HG02571 (cell line): Measurements from ENCODE around the gene ARHGAP4.

Source experiments
- ATAC-seq: cut with Tn5 transposase; IDR thresholded peaks from one replicate; pipeline ENCODE4 v1.9.1; 2021; ENCODE audit warnings: mild to moderate bottlenecking, moderate library complexity; ENCODE audit not compliant: unreplicated experiment

Gene ARHGAP4

DNA sequence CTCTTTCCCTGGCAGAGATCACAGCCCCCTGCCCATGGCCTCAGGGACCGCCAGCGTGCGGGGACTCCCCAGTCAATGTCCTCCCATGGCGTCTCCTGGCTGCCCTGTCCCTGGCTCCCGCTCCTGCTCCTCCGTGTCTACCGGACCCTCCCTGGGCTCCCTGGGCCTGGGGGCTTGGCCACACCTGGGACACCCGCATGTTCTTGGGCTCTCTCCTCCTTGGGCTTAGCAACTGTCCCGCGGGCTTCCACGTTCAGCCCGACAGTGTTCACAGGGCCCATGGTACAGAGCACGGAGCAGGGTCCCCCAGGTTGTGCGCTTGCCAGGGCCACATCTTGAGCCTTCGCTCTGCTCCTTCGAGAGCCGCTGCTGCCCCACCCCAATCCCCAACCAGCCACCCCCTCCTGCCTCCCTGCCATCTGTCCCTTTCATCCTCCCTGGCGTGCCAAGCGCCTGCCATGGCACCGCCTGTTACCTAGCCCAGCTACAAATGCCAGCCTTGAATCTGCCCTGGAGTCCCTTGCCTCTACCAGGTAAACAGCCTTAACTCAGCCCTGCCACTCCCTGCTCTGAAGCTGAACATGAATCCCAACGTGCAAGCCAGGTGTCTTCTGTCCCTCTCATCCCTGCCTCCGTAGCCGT, 17.7 kb downstream of the ARHGAP4 start:
- no peak for ATAC-seq

DNA sequence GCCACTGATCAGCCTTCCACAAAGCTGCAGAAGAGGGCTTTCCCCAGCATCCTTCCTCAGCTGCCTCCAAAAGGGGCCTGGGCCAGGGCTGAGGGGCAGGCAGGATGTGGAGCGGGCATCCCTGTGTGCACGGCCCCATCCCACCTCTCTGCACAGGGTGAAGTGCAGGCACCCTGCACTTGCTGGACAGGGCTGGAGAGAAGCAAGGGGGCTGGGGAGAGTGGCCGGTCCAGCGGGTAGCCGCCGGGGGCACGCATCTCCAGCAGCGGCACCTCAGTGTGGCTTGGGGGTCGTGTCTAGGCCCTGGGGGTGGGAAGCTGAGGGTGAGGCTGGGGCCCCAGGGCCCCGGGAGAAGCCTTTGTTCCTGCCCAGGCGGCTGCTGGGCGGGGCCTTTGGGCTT, 18.6 kb downstream of the ARHGAP4 start:
- no peak for ATAC-seq

DNA sequence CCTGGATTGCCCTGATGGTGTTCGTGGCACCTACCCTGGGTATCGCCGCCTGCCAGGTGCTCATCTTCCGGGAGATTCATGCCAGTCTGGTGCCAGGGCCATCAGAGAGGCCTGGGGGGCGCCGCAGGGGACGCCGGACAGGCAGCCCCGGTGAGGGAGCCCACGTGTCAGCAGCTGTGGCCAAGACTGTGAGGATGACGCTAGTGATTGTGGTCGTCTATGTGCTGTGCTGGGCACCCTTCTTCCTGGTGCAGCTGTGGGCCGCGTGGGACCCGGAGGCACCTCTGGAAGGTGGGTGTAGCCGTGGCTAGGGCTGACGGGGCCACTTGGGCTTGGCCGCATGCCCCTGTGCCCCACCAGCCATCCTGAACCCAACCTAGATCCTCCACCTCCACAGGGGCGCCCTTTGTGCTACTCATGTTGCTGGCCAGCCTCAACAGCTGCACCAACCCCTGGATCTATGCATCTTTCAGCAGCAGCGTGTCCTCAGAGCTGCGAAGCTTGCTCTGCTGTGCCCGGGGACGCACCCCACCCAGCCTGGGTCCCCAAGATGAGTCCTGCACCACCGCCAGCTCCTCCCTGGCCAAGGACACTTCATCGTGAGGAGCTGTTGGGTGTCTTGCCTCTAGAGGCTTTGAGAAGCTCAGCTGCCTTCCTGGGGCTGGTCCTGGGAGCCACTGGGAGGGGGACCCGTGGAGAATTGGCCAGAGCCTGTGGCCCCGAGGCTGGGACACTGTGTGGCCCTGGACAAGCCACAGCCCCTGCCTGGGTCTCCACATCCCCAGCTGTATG, 19.7 kb downstream of the ARHGAP4 start:
- ATAC-seq: no peak

- no peak for ATAC-seq
These were observed 20.5 kb downstream of the ARHGAP4 start for GRCh38 chrX:153905481-153906095.

DNA sequence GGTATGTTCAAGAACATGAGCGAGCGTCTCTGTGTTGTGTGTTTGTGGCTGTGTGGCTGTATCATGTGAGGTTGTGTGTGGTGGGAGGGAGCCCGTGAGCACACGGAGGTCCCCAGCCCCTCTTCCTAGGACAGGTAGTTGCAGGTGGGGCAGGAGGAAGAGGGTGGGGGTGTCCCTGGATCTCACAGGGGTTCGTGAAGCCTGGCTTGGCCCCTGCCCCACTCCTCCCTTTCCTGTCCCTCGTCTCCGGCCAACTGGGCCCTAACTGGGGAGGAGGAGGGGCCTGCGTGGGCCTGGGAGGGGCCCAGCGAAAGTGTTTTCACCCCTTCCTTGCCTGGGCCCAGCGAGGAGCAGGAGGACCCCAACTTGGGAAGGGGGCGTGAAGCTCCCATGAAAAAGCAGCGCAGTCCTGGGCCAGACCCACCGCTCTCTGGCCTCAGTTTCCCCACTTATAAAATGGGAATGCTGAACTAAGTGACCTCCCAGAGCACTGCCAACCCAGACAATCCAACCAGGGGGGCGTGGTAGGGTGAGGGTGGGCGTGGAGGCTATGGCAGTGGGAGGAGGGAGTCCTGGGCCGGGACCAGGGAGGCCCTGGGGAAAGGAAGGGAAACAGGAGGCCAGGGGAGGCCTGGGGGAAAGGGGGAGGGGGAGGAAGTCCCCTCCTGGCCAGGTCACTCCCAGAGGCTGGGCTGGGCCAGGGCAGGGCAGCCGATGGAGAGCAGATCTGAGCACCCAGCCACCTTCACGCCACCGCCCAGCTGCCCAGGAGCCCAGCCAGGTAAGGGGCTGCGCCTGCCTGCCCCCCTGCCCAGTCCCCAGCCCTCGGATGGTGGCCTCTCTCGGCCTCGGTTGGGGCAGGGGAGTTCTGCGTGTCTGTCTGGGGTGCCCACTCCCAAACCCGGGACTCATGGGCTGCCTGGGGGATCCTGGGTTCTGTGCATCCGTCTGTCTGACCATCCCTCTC, 21.8 kb downstream of the ARHGAP4 start, which contains the start of gene AVPR2:
Gene AVPR2, plus strand, starts transcription at position 683 of the 967 bp plus-strand sequence. CDS start 473 bp downstream, outside the sequence.
- no peak for ATAC-seq

- ATAC-seq: no peak
These were observed 22.7 kb downstream of the ARHGAP4 start for GRCh38 chrX:153903238-153903980.

DNA sequence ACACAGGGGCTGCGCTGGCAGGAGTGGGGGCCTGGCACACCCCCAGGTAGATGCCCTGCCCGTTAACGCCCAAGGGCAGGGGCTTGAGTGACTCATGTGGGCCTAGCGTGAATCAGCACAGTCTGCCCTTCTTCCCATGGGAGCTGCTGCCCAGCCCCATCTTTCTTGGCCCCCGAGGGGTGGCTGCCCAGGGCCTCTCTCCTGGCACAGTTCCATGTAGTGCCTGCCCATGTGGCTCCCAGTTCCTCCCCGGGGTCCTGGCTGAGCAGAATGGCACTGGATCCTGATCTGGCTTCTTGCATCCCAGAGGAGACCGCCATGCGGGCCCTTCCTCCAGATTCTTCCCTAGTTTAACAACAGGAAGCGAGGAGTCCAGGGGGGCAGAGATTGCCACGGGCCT, 23.7 kb downstream of the ARHGAP4 start:
- ATAC-seq: no peak

DNA sequence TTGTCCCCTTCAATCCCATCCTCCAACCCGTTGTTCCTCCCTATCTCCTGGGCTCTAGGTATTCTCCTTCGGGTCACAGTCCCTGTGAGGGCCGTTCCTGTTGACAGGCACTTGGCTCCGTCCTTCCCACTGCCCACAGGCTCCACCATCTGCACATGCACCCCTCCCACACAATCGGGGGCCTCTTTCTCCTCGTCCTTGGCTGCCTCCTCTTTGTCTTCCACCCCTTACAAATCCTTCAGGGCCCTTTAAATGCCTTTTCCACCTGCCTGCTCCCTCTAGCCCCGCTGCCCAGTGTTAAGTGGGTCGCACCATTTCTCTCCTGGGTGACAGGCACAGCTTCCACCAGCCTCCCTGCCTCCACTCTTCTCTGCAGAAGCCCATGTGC, 24.3 kb downstream of the ARHGAP4 start:
- ATAC-seq: no peak

DNA sequence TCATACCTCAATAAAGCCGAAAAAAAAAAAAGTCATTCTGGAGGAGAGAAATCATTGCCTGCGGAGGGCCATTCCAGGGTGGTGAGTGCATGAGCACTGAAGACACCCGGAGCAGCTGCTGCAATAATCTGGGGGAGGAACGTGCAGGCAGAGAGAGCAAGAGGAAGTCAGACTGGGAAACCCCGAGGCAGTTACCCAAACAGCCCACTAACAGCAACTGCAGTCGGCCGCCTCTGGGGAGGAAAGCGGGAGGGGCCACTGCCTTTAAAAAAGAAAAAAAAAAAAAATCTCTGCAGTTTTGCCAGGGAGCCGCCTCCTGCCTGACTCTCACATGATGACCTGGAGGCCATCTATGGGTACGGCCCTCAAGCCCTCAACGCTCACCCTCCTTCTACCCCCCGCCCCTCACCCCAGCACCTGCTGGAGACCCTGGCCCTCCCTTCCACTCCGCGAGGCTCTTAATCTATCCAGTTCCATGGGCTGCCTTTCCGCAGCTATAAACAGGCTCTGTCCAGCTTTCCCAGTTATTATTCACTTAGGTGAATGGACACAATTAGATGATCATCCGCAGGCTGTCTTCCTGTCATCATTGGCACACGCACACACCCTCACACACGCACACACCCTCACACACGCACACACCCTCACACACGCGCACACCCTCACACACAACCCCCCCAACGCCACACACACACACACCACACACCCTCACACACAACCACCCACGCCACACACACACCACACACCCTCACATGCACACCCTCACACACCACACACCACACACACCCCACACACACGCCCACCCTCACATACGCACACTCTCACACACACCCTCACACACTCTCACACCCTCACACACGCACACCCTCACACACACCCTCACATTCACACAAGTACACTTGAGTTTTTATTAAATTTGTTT, 25.0 kb downstream of the ARHGAP4 start:
- ATAC-seq: peak; percentile 71

- no peak for ATAC-seq
These were observed 28.2 kb downstream of the ARHGAP4 start for GRCh38 chrX:153897899-153898298.

DNA sequence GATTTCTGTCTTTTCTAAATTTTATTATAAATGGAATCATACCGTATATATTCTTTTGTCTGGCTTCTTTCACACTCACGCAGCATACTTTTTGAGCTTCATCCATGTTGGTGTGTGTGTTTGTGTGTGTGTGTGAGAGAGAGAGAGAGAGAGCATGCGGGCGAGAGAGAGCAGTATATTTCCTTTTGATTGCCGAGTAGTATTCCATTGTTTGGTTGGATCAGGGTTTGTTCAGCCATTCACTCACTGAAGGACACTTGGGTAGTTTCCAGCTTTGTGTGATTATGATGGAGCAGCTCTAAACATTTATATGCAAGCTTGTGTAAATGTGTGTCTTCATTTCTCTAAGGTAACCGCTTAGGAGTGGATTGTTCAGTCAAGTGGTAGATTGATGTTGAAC, 36.9 kb downstream of the ARHGAP4 start:
- ATAC-seq: no peak

DNA sequence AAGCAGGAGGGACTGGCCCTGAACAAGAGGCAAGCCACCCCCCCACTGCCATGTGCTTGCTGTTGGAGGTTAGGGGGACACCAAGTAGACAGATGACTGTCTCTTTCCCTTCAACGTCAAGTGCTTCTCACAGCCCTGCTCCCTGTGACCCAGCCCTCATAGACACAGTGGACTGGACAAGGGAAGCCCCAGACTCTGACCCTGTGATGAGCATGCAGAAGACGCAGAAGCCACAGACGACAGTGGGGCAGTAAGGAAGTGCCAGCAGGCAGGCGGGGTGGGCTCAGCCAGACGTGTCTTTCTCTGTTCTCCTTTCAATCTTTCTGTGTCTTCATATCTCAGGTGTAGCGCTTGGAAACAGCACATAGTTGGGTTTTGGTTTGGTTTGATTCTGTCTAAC, 37.7 kb downstream of the ARHGAP4 start:
- ATAC-seq: no peak

- ATAC-seq: no peak
These were observed 38.7 kb downstream of the ARHGAP4 start for GRCh38 chrX:153887385-153887784.

DNA sequence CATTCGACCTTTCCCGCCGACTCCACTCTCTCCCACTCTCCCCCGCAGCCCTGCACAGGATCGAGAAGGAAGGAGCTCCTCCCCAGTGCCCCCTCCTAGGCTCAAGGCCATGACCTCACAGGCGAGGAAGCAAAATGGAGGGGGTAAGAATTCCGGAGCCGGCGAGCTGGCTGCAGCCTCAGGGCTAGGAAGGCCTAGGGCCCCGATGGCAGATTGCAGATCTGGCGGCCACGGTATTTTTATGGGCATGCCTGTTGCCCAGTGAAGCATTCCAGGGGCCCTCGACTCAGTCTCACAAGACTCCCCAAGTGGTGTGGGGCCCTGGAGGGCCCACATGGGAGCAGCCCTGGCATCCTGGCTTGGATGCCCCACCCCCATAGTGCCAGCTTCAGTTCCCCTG, 39.1 kb downstream of the ARHGAP4 start:
- ATAC-seq: no peak

DNA sequence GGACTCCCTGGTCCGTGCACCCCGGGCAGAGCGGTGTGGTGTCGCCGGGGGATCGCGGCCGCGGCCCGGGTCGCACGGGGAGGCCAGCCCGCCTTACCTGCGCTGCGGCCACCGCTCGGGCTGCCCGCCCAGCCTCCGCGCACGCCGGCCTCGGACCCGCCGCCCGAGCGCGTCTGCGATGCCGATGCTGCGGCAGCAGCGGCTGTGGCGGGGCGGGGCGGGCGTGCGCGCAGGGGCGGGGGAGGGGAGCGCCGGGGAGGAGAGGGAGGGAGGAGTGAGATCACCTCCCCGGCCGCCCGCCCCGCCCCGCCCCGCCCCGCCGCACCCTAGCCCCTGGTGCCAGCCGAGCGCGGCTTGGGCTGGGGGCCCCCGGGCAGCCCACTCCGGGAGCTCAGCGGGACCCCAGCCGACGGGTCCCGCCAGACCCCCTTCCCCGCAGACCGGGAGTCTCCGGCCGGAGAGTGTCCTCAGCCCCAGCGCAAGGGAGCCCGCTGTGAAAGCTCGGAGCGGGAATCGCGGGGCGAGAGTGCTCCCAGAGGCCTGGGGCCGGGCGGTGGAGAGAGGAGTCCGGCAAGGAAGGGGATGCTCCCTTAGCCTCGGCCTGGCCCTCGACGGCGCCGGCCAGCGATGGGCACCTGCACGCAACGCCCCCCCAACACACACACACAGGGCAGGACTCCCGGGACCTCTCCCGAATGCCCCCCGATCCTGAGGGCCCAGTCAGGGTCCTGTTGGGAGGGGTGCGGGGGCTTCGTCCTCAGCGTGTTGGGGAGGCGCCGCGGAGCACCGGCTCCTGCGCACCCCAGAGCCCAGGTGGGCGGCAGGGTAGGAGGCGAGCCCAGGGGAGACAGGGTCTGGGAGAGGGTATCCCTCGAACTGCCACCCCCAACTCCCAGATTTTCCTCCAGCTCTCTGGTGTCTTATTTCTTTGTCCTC, 39.8 kb downstream of the ARHGAP4 start, which contains the start of gene L1CAM:
Gene L1CAM, minus strand, starts transcription at position 206 of the 936 bp plus-strand sequence. CDS start 10,337 bp downstream, outside the sequence.
- no peak for ATAC-seq

DNA sequence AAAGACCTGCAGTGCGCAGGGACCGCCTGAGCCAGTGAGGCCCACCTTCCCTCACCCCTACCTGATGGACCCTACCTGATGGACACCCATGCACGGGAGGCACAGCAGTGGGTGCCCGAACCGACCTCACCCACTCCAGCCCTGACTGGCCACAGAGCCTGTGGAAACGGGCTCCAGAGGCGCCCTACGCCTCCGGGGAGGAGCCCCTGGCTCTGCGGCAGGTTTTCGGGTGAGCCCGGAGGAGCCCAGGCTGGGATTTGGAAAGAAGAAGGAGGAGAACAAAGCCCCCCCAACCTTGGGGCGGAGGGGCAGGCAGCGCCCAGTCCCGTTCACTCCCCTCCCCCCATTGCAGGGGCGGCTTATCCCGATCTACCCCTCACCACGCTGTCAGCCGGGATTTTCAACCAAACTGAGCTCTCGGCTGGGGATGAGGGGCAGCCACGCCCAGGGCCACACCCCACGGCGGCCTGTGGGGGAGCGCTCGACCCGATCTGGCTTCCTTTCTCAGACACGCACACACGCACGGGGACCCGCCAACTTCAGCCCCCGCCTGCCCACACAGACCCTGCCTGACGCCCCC, 40.8 kb downstream of the ARHGAP4 start:
- ATAC-seq: no peak

DNA sequence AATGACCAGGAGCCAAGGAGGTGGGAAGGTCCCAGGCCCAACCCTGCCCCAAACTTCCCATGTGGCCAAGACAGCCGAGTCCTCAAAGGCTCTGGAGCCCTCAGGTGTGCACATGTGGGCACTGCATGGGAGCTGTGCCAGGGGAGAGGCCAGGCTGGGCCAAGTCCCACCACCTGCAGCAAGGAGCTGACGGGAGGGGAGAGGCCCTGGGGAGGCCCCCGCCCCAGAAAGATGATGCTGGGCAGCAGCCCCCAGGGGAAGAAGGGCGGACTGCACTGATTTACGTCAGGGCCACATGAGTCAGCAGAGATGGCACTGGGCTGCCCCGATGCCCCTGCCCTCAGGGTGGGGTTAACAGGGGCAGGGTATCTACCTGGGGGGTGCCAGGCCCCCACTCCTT, 41.5 kb downstream of the ARHGAP4 start:
- ATAC-seq: no peak
